Measurements from ENCODE around the gene RHOA. TPM values are rescaled to one million over a fixed set of nuclear protein-coding genes. Genes with fewer than 3 reads are reported as not detected.

The RHOA gene
- total and polyA plus RNA-seq, 4 donors = 144 to 169 (median 160) TPM

DNA sequence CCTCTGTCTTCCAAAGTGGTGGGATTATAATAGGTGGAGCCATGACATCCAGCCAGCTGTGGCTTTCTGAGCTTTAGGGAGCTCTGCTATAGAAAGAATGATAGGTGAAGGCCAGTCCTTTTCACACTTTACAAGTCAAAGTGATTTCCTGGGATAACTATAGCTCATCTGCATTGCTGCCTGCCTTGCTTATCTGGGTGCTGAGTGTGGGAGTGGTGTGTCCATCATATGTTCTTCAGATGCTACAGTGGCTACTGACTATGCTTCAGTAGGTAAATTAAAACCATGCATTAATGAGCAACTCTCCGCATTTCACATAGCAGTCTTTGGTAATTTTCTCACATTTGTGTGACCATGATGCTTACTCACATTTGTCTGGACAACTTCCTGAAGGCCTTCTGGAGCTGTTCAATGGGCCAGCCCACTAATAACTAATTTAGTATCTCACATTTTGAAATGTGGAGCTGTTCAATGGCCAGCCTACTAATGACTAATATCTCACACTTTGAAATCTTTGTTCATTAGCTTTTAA lies 23.4 kb downstream of the RHOA start:
- Histone ChIP-seq H3K9me3 (ENCODE audit: control insufficient read depth in 4 of 4, low read length in 3 of 4) (no peaks in the 10 kb centered on the region), H3K36me3 (ENCODE audit: control insufficient read depth in 4 of 4, insufficient read depth in 3 of 4, low read depth in 1 of 4, low read length in 3 of 4) (peaks cover 0 to 1% (median 0%) of the 10 kb centered on the region in 4 donors), H3K4me3 (ENCODE audit: low read depth in 1 of 3, low read length in 3 of 3) (no peak overlapping the region), H3K27me3 (ENCODE audit: control insufficient read depth in 4 of 4, insufficient read depth in 4 of 4, low read length in 3 of 4) (no peaks in the 10 kb centered on the region), H3K4me1 (ENCODE audit: control insufficient read depth in 4 of 4, insufficient read depth in 4 of 4, low read length in 3 of 4) (peaks cover 0 to 9% (median 1%) of the 10 kb centered on the region in 4 donors), H3K27ac (ENCODE audit: low read depth in 1 of 2, low read length in 2 of 2) (no peak overlapping the region), H3K9ac (ENCODE audit: low read depth in 1 of 2, low read length in 2 of 2) (no peak overlapping the region)
- 87% methylated on average over 1 of the region's 1 CpG for WGBS
- TF ChIP-seq HNF4G (IDR thresholded peaks at IDR 0.05) (no peak), FOXA2 (IDR thresholded peaks at IDR 0.05) (no peak), RAD21 (IDR thresholded peaks at IDR 0.05) (no peak), YY1 (IDR thresholded peaks at IDR 0.05) (no peak), NR2F2 (IDR thresholded peaks at IDR 0.05) (no peak), SP1 (IDR thresholded peaks at IDR 0.05) (no peak), RXRA (IDR thresholded peaks at IDR 0.05) (no peak), GABPA (IDR thresholded peaks at IDR 0.05 in 1 of 2, conservative IDR thresholded peaks at IDR 0.05 in 1 of 2) (no peak), JUND (IDR thresholded peaks at IDR 0.05) (no peak), EGR1 (IDR thresholded peaks at IDR 0.05; ENCODE audit: low read depth in 2 of 2) (no peak), TAF1 (conservative IDR thresholded peaks at IDR 0.05) (no peak)
- TF ChIP-seq, protein P1, sequence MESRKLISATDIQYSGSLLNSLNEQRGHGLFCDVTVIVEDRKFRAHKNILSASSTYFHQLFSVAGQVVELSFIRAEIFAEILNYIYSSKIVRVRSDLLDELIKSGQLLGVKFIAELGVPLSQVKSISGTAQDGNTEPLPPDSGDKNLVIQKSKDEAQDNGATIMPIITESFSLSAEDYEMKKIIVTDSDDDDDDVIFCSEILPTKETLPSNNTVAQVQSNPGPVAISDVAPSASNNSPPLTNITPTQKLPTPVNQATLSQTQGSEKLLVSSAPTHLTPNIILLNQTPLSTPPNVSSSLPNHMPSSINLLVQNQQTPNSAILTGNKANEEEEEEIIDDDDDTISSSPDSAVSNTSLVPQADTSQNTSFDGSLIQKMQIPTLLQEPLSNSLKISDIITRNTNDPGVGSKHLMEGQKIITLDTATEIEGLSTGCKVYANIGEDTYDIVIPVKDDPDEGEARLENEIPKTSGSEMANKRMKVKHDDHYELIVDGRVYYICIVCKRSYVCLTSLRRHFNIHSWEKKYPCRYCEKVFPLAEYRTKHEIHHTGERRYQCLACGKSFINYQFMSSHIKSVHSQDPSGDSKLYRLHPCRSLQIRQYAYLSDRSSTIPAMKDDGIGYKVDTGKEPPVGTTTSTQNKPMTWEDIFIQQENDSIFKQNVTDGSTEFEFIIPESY (IDR thresholded peaks at IDR 0.05) = no peak
- TF ChIP-seq, protein P2, sequence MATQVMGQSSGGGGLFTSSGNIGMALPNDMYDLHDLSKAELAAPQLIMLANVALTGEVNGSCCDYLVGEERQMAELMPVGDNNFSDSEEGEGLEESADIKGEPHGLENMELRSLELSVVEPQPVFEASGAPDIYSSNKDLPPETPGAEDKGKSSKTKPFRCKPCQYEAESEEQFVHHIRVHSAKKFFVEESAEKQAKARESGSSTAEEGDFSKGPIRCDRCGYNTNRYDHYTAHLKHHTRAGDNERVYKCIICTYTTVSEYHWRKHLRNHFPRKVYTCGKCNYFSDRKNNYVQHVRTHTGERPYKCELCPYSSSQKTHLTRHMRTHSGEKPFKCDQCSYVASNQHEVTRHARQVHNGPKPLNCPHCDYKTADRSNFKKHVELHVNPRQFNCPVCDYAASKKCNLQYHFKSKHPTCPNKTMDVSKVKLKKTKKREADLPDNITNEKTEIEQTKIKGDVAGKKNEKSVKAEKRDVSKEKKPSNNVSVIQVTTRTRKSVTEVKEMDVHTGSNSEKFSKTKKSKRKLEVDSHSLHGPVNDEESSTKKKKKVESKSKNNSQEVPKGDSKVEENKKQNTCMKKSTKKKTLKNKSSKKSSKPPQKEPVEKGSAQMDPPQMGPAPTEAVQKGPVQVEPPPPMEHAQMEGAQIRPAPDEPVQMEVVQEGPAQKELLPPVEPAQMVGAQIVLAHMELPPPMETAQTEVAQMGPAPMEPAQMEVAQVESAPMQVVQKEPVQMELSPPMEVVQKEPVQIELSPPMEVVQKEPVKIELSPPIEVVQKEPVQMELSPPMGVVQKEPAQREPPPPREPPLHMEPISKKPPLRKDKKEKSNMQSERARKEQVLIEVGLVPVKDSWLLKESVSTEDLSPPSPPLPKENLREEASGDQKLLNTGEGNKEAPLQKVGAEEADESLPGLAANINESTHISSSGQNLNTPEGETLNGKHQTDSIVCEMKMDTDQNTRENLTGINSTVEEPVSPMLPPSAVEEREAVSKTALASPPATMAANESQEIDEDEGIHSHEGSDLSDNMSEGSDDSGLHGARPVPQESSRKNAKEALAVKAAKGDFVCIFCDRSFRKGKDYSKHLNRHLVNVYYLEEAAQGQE (IDR thresholded peaks at IDR 0.05) = no peak
- TF ChIP-seq, protein P3, sequence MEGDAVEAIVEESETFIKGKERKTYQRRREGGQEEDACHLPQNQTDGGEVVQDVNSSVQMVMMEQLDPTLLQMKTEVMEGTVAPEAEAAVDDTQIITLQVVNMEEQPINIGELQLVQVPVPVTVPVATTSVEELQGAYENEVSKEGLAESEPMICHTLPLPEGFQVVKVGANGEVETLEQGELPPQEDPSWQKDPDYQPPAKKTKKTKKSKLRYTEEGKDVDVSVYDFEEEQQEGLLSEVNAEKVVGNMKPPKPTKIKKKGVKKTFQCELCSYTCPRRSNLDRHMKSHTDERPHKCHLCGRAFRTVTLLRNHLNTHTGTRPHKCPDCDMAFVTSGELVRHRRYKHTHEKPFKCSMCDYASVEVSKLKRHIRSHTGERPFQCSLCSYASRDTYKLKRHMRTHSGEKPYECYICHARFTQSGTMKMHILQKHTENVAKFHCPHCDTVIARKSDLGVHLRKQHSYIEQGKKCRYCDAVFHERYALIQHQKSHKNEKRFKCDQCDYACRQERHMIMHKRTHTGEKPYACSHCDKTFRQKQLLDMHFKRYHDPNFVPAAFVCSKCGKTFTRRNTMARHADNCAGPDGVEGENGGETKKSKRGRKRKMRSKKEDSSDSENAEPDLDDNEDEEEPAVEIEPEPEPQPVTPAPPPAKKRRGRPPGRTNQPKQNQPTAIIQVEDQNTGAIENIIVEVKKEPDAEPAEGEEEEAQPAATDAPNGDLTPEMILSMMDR (IDR thresholded peaks at IDR 0.05; ENCODE audit: low read depth, low read length, missing input control) = no peak
- TF ChIP-seq, protein P4, sequence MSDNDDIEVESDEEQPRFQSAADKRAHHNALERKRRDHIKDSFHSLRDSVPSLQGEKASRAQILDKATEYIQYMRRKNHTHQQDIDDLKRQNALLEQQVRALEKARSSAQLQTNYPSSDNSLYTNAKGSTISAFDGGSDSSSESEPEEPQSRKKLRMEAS (IDR thresholded peaks at IDR 0.05) = no peak
- DNase-seq (ENCODE audit: low spot score) = no peak

DNA sequence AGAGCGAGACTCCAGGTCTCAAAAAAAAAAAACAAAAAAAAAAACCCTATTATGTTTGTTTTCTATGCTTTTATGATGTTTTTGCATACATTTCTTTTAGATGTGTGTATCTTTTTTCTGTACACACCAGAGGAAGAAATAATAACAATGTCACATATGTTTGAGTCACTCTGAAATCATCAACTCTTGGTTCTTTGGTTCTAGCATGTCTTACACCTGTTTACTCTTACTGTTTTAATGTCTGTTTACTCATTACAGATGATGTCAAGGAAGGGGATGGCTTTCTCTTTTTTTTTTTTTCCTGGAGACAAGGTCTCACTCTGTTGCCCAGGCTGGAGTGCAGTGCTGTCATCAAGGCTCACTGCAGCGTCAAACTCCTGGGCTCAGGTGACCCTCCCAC lies 24.1 kb downstream of the RHOA start:
- no peak overlapping the region for H3K4me3 ChIP-seq (ENCODE audit: low read depth in 1 of 3, low read length in 3 of 3)
- TF ChIP-seq, protein P3 (IDR thresholded peaks at IDR 0.05; ENCODE audit: low read depth, low read length, missing input control) = no peak
- peaks cover 0 to 9% (median 1%) of the 10 kb centered on the region in 4 donors for H3K4me1 ChIP-seq (ENCODE audit: control insufficient read depth in 4 of 4, insufficient read depth in 4 of 4, low read length in 3 of 4)
- WGBS = 88% methylated on average over 2 of the region's 2 CpGs
- H3K9me3 ChIP-seq (ENCODE audit: control insufficient read depth in 4 of 4, low read length in 3 of 4) = no peaks in the 10 kb centered on the region
- H3K27me3 ChIP-seq (ENCODE audit: control insufficient read depth in 4 of 4, insufficient read depth in 4 of 4, low read length in 3 of 4) = no peaks in the 10 kb centered on the region
- no peak overlapping the region for H3K27ac ChIP-seq (ENCODE audit: low read depth in 1 of 2, low read length in 2 of 2)
- DNase-seq (ENCODE audit: low spot score) = no peak
- H3K36me3 ChIP-seq (ENCODE audit: control insufficient read depth in 4 of 4, insufficient read depth in 3 of 4, low read depth in 1 of 4, low read length in 3 of 4) = peaks cover 0 to 1% (median 0%) of the 10 kb centered on the region in 4 donors
- no peak overlapping the region for H3K9ac ChIP-seq (ENCODE audit: low read depth in 1 of 2, low read length in 2 of 2)
